ENCODE measurements around the gene LRCOL1.

The LRCOL1 gene

GRCh38 chr12:132557291-132558015, 52.9 kb downstream of the LRCOL1 start:
- no peaks in the 10 kb centered on the region for H3K9me3 ChIP-seq (replicated peaks in 1 of 2; ENCODE audit: control insufficient read depth in 2 of 2, insufficient read depth in 1 of 2, low read depth in 1 of 2, low read length in 2 of 2)
- whole genome bisulfite sequencing, 2 donors (ENCODE audit: extremely low coverage in 2 of 2, insufficient read length in 2 of 2, insufficient replicate concordance in 1 of 2) = no CpG with 5 or more reads among the region's 19 CpGs
- H2BK120ac ChIP-seq (ENCODE audit: low read depth, low read length) = no peak overlapping the region
- DNase-seq (ENCODE audit: low spot score) = no peak
- no peak overlapping the region for H4K91ac ChIP-seq (ENCODE audit: low read depth, low read length, poor library complexity)
- no peak overlapping the region for H3K9ac ChIP-seq (ENCODE audit: low read depth, low read length, poor library complexity)
- H3K14ac ChIP-seq (ENCODE audit: low read length) = no peak overlapping the region
- H3K4ac ChIP-seq (ENCODE audit: low read length) = no peak overlapping the region
- no peak overlapping the region for H2AFZ ChIP-seq (ENCODE audit: low read length)
- no peak overlapping the region for H3K4me2 ChIP-seq (ENCODE audit: insufficient read depth, low read length, poor library complexity, severe bottlenecking)
- peaks cover 0 to 2% of the 10 kb centered on the region in 2 donors for H3K36me3 ChIP-seq (replicated peaks in 1 of 2; ENCODE audit: control insufficient read depth in 2 of 2, insufficient read depth in 2 of 2, low read length in 2 of 2)
- H3K18ac ChIP-seq (ENCODE audit: low read length) = no peak overlapping the region
- no peak overlapping the region for H2BK15ac ChIP-seq (ENCODE audit: low read length)
- H4K8ac ChIP-seq (ENCODE audit: low read depth, low read length) = no peak overlapping the region
- no peak overlapping the region for H3K27ac ChIP-seq (replicated peaks; ENCODE audit: low read length)
- no peak overlapping the region for H2BK5ac ChIP-seq (ENCODE audit: low read length)
- no peak overlapping the region for H2AK5ac ChIP-seq (ENCODE audit: low read depth, low read length)
- H3K27me3 ChIP-seq (ENCODE audit: control insufficient read depth in 3 of 3, insufficient read depth in 3 of 3, low read depth in 1 of 3, low read length in 3 of 3) = no peaks in the 10 kb centered on the region
- H3K79me1 ChIP-seq (ENCODE audit: low read depth, low read length) = peaks cover 15% of the 10 kb centered on the region
- H3K23ac ChIP-seq (ENCODE audit: low read depth, low read length, poor library complexity) = no peak overlapping the region
- no peak overlapping the region for H3K4me3 ChIP-seq (ENCODE audit: low read length in 2 of 2)
- peaks cover 11 to 15% of the 10 kb centered on the region in 2 donors for H3K4me1 ChIP-seq (ENCODE audit: control insufficient read depth in 2 of 2, insufficient read depth in 1 of 2, low read depth in 1 of 2, low read length in 2 of 2)
- H2BK12ac ChIP-seq (ENCODE audit: low read length) = peak overlapping the region; percentile 41

- Histone ChIP-seq H3K4ac (ENCODE audit: low read length) (no peak overlapping the region), H3K36me3 (replicated peaks in 1 of 2; ENCODE audit: control insufficient read depth in 2 of 2, insufficient read depth in 2 of 2, low read length in 2 of 2) (no peaks in the 10 kb centered on the region), H3K4me1 (ENCODE audit: control insufficient read depth in 2 of 2, insufficient read depth in 1 of 2, low read depth in 1 of 2, low read length in 2 of 2) (peaks cover 11 to 15% of the 10 kb centered on the region in 2 donors), H3K79me1 (ENCODE audit: low read depth, low read length) (peaks cover 14% of the 10 kb centered on the region), H2AFZ (ENCODE audit: low read length) (no peak overlapping the region), H2BK15ac (ENCODE audit: low read length) (no peak overlapping the region), H3K14ac (ENCODE audit: low read length) (no peak overlapping the region), H2AK5ac (ENCODE audit: low read depth, low read length) (no peak overlapping the region), H2BK120ac (ENCODE audit: low read depth, low read length) (no peak overlapping the region), H3K9me3 (replicated peaks in 1 of 2; ENCODE audit: control insufficient read depth in 2 of 2, insufficient read depth in 1 of 2, low read depth in 1 of 2, low read length in 2 of 2) (no peaks in the 10 kb centered on the region), H2BK5ac (ENCODE audit: low read length) (no peak overlapping the region), H3K4me2 (ENCODE audit: insufficient read depth, low read length, poor library complexity, severe bottlenecking) (no peak overlapping the region), H3K23ac (ENCODE audit: low read depth, low read length, poor library complexity) (no peak overlapping the region), H4K8ac (ENCODE audit: low read depth, low read length) (no peak overlapping the region), H3K18ac (ENCODE audit: low read length) (no peak overlapping the region), H3K27me3 (ENCODE audit: control insufficient read depth in 3 of 3, insufficient read depth in 3 of 3, low read depth in 1 of 3, low read length in 3 of 3) (peaks cover 0 to 2% (median 0%) of the 10 kb centered on the region in 3 experiments), H3K27ac (replicated peaks; ENCODE audit: low read length) (no peak overlapping the region), H4K91ac (ENCODE audit: low read depth, low read length, poor library complexity) (no peak overlapping the region), H3K4me3 (ENCODE audit: low read length in 2 of 2) (no peak overlapping the region), H2BK12ac (ENCODE audit: low read length) (no peak overlapping the region), H3K9ac (ENCODE audit: low read depth, low read length, poor library complexity) (no peak overlapping the region)
- WGBS, 2 donors (ENCODE audit: extremely low coverage in 2 of 2, insufficient read length in 2 of 2, insufficient replicate concordance in 1 of 2) = no CpG with 5 or more reads among the region's 17 CpGs
- no peak for DNase-seq (ENCODE audit: low spot score)
These were observed 53.6 kb downstream of the LRCOL1 start for GRCh38 chr12:132556801-132557200.

GRCh38 chr12:132556216-132556615, 54.2 kb downstream of the LRCOL1 start:
- Histone ChIP-seq H4K8ac (ENCODE audit: low read depth, low read length) (no peak overlapping the region), H2BK15ac (ENCODE audit: low read length) (no peak overlapping the region), H3K18ac (ENCODE audit: low read length) (no peak overlapping the region), H3K79me1 (ENCODE audit: low read depth, low read length) (peaks cover 9% of the 10 kb centered on the region), H3K4ac (ENCODE audit: low read length) (no peak overlapping the region), H3K9me3 (replicated peaks in 1 of 2; ENCODE audit: control insufficient read depth in 2 of 2, insufficient read depth in 1 of 2, low read depth in 1 of 2, low read length in 2 of 2) (no peaks in the 10 kb centered on the region), H3K14ac (ENCODE audit: low read length) (no peak overlapping the region), H4K91ac (ENCODE audit: low read depth, low read length, poor library complexity) (peak overlapping the region; percentile 92), H3K36me3 (replicated peaks in 1 of 2; ENCODE audit: control insufficient read depth in 2 of 2, insufficient read depth in 2 of 2, low read length in 2 of 2) (no peaks in the 10 kb centered on the region), H3K9ac (ENCODE audit: low read depth, low read length, poor library complexity) (no peak overlapping the region), H2BK120ac (ENCODE audit: low read depth, low read length) (no peak overlapping the region), H2AFZ (ENCODE audit: low read length) (no peak overlapping the region), H2AK5ac (ENCODE audit: low read depth, low read length) (no peak overlapping the region), H3K4me3 (ENCODE audit: low read length in 2 of 2) (no peak overlapping the region), H3K4me2 (ENCODE audit: insufficient read depth, low read length, poor library complexity, severe bottlenecking) (no peak overlapping the region), H3K23ac (ENCODE audit: low read depth, low read length, poor library complexity) (peak overlapping the region; percentile 31), H3K4me1 (ENCODE audit: control insufficient read depth in 2 of 2, insufficient read depth in 1 of 2, low read depth in 1 of 2, low read length in 2 of 2) (peaks cover 6 to 13% of the 10 kb centered on the region in 2 donors), H3K27ac (replicated peaks; ENCODE audit: low read length) (no peak overlapping the region), H3K27me3 (ENCODE audit: control insufficient read depth in 3 of 3, insufficient read depth in 3 of 3, low read depth in 1 of 3, low read length in 3 of 3) (peaks cover 0 to 6% (median 0%) of the 10 kb centered on the region in 3 experiments), H2BK5ac (ENCODE audit: low read length) (no peak overlapping the region), H2BK12ac (ENCODE audit: low read length) (no peak overlapping the region)
- no CpG with 5 or more reads among the region's 16 CpGs for WGBS, 2 donors (ENCODE audit: extremely low coverage in 2 of 2, insufficient read length in 2 of 2, insufficient replicate concordance in 1 of 2)
- DNase-seq (ENCODE audit: low spot score) = no peak

GRCh38 chr12:132555686-132556085, 54.7 kb downstream of the LRCOL1 start:
- WGBS, 2 donors (ENCODE audit: extremely low coverage in 2 of 2, insufficient read length in 2 of 2, insufficient replicate concordance in 1 of 2) = no CpG with 5 or more reads among the region's 13 CpGs
- H3K27me3 ChIP-seq (ENCODE audit: control insufficient read depth in 3 of 3, insufficient read depth in 3 of 3, low read depth in 1 of 3, low read length in 3 of 3) = peaks cover 0 to 12% (median 0%) of the 10 kb centered on the region in 3 experiments
- H2BK5ac ChIP-seq (ENCODE audit: low read length) = no peak overlapping the region
- no peak overlapping the region for H2BK120ac ChIP-seq (ENCODE audit: low read depth, low read length)
- no peaks in the 10 kb centered on the region for H3K9me3 ChIP-seq (replicated peaks in 1 of 2; ENCODE audit: control insufficient read depth in 2 of 2, insufficient read depth in 1 of 2, low read depth in 1 of 2, low read length in 2 of 2)
- no peak overlapping the region for H3K4ac ChIP-seq (ENCODE audit: low read length)
- H3K4me1 ChIP-seq (ENCODE audit: control insufficient read depth in 2 of 2, insufficient read depth in 1 of 2, low read depth in 1 of 2, low read length in 2 of 2) = peaks cover 9 to 12% of the 10 kb centered on the region in 2 donors
- H2AK5ac ChIP-seq (ENCODE audit: low read depth, low read length) = no peak overlapping the region
- no peak overlapping the region for H2BK15ac ChIP-seq (ENCODE audit: low read length)
- DNase-seq (ENCODE audit: low spot score) = no peak
- no peak overlapping the region for H4K91ac ChIP-seq (ENCODE audit: low read depth, low read length, poor library complexity)
- H3K23ac ChIP-seq (ENCODE audit: low read depth, low read length, poor library complexity) = no peak overlapping the region
- no peak overlapping the region for H3K18ac ChIP-seq (ENCODE audit: low read length)
- no peaks in the 10 kb centered on the region for H3K36me3 ChIP-seq (replicated peaks in 1 of 2; ENCODE audit: control insufficient read depth in 2 of 2, insufficient read depth in 2 of 2, low read length in 2 of 2)
- no peak overlapping the region for H3K4me3 ChIP-seq (ENCODE audit: low read length in 2 of 2)
- H3K79me1 ChIP-seq (ENCODE audit: low read depth, low read length) = peaks cover 6% of the 10 kb centered on the region
- no peak overlapping the region for H3K4me2 ChIP-seq (ENCODE audit: insufficient read depth, low read length, poor library complexity, severe bottlenecking)
- H3K27ac ChIP-seq (replicated peaks; ENCODE audit: low read length) = no peak overlapping the region
- no peak overlapping the region for H2AFZ ChIP-seq (ENCODE audit: low read length)
- H3K9ac ChIP-seq (ENCODE audit: low read depth, low read length, poor library complexity) = no peak overlapping the region
- H4K8ac ChIP-seq (ENCODE audit: low read depth, low read length) = no peak overlapping the region
- H2BK12ac ChIP-seq (ENCODE audit: low read length) = no peak overlapping the region
- H3K14ac ChIP-seq (ENCODE audit: low read length) = no peak overlapping the region
